Left ventricle myocardium superior (tissue), 1 donor: ENCODE results near the gene SLX9. TPM values are rescaled to one million over a fixed set of nuclear protein-coding genes. Genes with fewer than 3 reads are reported as not detected.
"Not testable (repeated sequence)": the region's sequence is repeated elsewhere in the genome, so short reads cannot be mapped to it uniquely, and the experiment has no call there.

Experiments
- ATAC-seq: fragments of 200-7000 bp; cut with Tn5 transposase; one replicate; pipeline ENCODE4 v1.9.1; 2020; ENCODE audit warnings: mild to moderate bottlenecking, moderate library complexity
- DNase-seq: peaks from one replicate; pipeline ENCODE4 v3.0.0-alpha.2; 2020
- intact Hi-C: fragments of 100-400 bp; cut with micrococcal nuclease; formaldehyde crosslinking; loops from one replicate; pipeline ENCODE4 v1.11.0; 2022
- total RNA-seq: library from RNA; stranded (reverse); fragmentation: NEBNext Ultra II Directional; extraction: Animal tissue kit (Norgen Biotek cat#: 25700); gene quantifications from one replicate; pipeline ENCODE4 v1.2.1, GENCODE V29; 2021
- donor health status: DM: no; HTN: yes; CAD: no; lungs with severe emphysema.

Gene SLX9
- total RNA-seq, 1 donor from 2014 or later = 69.9 TPM

GRCh38 chr21:44927259-44927586 is 12.6 kb upstream of the SLX9 start:
- no peak for ATAC-seq
- intact Hi-C loops = no loop called here
- DNase-seq = no peak

GRCh38 chr21:44927587-44928461 is 12.0 kb upstream of the SLX9 start:
- ATAC-seq (peak; percentile 39), DNase-seq (peak; percentile 61)
- intact Hi-C loops = no loop called here

GRCh38 chr21:44928500-44929241 is 11.2 kb upstream of the SLX9 start:
- DNase-seq, ATAC-seq, intact Hi-C loops: not testable (repeated sequence)

- DNase-seq (peak; percentile 6), ATAC-seq (no peak)
- intact Hi-C loops = no loop called here
Measured at GRCh38 chr21:44929242-44929798, 10.5 kb upstream of the SLX9 start.

- DNase-seq = peak; percentile 14
- no peak for ATAC-seq
- intact Hi-C loops = no loop called here
Measured at GRCh38 chr21:44929799-44930542, 9.9 kb upstream of the SLX9 start.

GRCh38 chr21:44930543-44930981 is 9.3 kb upstream of the SLX9 start:
- ATAC-seq (no peak), DNase-seq (peak; percentile 59)
- intact Hi-C loops = no loop called here

GRCh38 chr21:44931137-44931500 is 8.7 kb upstream of the SLX9 start:
- peak; percentile 60 for DNase-seq
- intact Hi-C loops = no loop called here
- peak; percentile 38 for ATAC-seq

GRCh38 chr21:44931501-44932407 is 8.1 kb upstream of the SLX9 start:
- ATAC-seq = peak; percentile 10

GRCh38 chr21:44932408-44933181 is 7.2 kb upstream of the SLX9 start:
- DNase-seq = peak; percentile 79
- ATAC-seq = peak; percentile 66
- intact Hi-C loops = no loop called here

More at GRCh38 chr21:44931501-44932407, 8.1 kb upstream of the SLX9 start:
- intact Hi-C loops = no loop called here
- DNase-seq = peak; percentile 31

GRCh38 chr21:44933199-44933917 is 6.5 kb upstream of the SLX9 start:
- ATAC-seq (no peak), DNase-seq (peak; percentile 21)
- intact Hi-C loops = no loop called here

GRCh38 chr21:44933918-44934260 is 5.9 kb upstream of the SLX9 start:
- DNase-seq = peak; percentile 25
- intact Hi-C loops = no loop called here
- no peak for ATAC-seq

- no peak for ATAC-seq
- intact Hi-C loops = no loop called here
- DNase-seq = peak; percentile 7
Measured at GRCh38 chr21:44934276-44934675, 5.6 kb upstream of the SLX9 start.

- intact Hi-C loops = no loop called here
- no peak for DNase-seq
Measured at GRCh38 chr21:44934797-44935532, 4.9 kb upstream of the SLX9 start.

GRCh38 chr21:44935533-44935927 is 4.3 kb upstream of the SLX9 start:
- ATAC-seq = no peak
- no peak for DNase-seq
- intact Hi-C loops = no loop called here

More at GRCh38 chr21:44934797-44935532, 4.9 kb upstream of the SLX9 start:
- no peak for ATAC-seq

- ATAC-seq (no peak), DNase-seq (no peak)
- intact Hi-C loops = no loop called here
Measured at GRCh38 chr21:44938772-44939531, 877 bp upstream of the SLX9 start.

- DNase-seq (no peak), ATAC-seq (no peak)
- intact Hi-C loops = no loop called here
Measured at GRCh38 chr21:44940116-44940631, 345 bp downstream of the SLX9 start.
